Glutamatergic neuron (in vitro differentiated cells): Measurements from ENCODE around the gene C16orf86. TPM values are rescaled to one million over a fixed set of nuclear protein-coding genes. Genes with fewer than 3 reads are reported as not detected.

Experiments used
- DNase-seq: peaks from one replicate; pipeline ENCODE4 v3.0.0; 2022
- H3K27ac Mint-ChIP-seq: one replicate; pipeline ENCODE4 v1.8.0; 2020; ENCODE audit warnings: mild to moderate bottlenecking, mixed read lengths, inconsistent platforms; ENCODE audit not compliant: unreplicated experiment
- H3K27me3 Mint-ChIP-seq: one replicate; pipeline ENCODE4 v1.8.0; 2020; ENCODE audit warnings: mild to moderate bottlenecking, moderate library complexity, mixed read lengths, inconsistent platforms; ENCODE audit not compliant: unreplicated experiment
- H3K36me3 Mint-ChIP-seq: one replicate; pipeline ENCODE4 v1.8.0; 2020; ENCODE audit warnings: mild to moderate bottlenecking, mixed read lengths, inconsistent platforms; ENCODE audit not compliant: unreplicated experiment
- H3K4me1 Mint-ChIP-seq: one replicate; pipeline ENCODE4 v1.8.0; 2020; ENCODE audit warnings: mild to moderate bottlenecking, low read depth, mixed read lengths, inconsistent platforms; ENCODE audit not compliant: unreplicated experiment
- H3K4me3 Mint-ChIP-seq: one replicate; pipeline ENCODE4 v1.8.0; 2020; ENCODE audit warnings: mild to moderate bottlenecking, mixed read lengths, inconsistent platforms; ENCODE audit not compliant: unreplicated experiment
- H3K9me3 Mint-ChIP-seq: one replicate; pipeline ENCODE4 v1.8.0; 2020; ENCODE audit warnings: mild to moderate bottlenecking, moderate library complexity, mixed read lengths, inconsistent platforms; ENCODE audit not compliant: unreplicated experiment
- total RNA-seq: library from RNA; stranded (reverse); fragmentation: NEBNext Ultra II Directional; extraction: Animal tissue kit (Norgen Biotek cat#: 25700); gene quantifications from one replicate; pipeline ENCODE4 v1.2.1, GENCODE V29; 2021; ENCODE audit not compliant: unreplicated experiment
- TF ChIP-seq, protein P1 (sequence below): fragments of 200-600 bp; sonication (generic); IDR thresholded peaks from one replicate; pipeline ENCODE4 v1.5.0; 2021; ENCODE audit not compliant: partially characterized antibody, unreplicated experiment

C16orf86 gene
- total RNA-seq, 1 donor from 2014 or later = 3.4 TPM

- Mint-ChIP-seq H3K27ac (no peak overlapping the region), H3K36me3 (peaks cover 10% of the 10 kb centered on the region), H3K4me1 (peaks cover 12% of the 10 kb centered on the region), H3K27me3 (peaks cover 3% of the 10 kb centered on the region), H3K4me3 (no peak overlapping the region), H3K9me3 (no peaks in the 10 kb centered on the region)
- no peak for DNase-seq
- TF ChIP-seq, protein P1, sequence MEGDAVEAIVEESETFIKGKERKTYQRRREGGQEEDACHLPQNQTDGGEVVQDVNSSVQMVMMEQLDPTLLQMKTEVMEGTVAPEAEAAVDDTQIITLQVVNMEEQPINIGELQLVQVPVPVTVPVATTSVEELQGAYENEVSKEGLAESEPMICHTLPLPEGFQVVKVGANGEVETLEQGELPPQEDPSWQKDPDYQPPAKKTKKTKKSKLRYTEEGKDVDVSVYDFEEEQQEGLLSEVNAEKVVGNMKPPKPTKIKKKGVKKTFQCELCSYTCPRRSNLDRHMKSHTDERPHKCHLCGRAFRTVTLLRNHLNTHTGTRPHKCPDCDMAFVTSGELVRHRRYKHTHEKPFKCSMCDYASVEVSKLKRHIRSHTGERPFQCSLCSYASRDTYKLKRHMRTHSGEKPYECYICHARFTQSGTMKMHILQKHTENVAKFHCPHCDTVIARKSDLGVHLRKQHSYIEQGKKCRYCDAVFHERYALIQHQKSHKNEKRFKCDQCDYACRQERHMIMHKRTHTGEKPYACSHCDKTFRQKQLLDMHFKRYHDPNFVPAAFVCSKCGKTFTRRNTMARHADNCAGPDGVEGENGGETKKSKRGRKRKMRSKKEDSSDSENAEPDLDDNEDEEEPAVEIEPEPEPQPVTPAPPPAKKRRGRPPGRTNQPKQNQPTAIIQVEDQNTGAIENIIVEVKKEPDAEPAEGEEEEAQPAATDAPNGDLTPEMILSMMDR = no peak
Measured at GRCh38 chr16:67701420-67701819, 34.8 kb downstream of the C16orf86 start.

GRCh38 chr16:67702130-67702529 is 35.5 kb downstream of the C16orf86 start:
- Mint-ChIP-seq H3K4me3 (no peak overlapping the region), H3K27me3 (no peaks in the 10 kb centered on the region), H3K9me3 (no peaks in the 10 kb centered on the region), H3K4me1 (peaks cover 12% of the 10 kb centered on the region), H3K36me3 (peaks cover 10% of the 10 kb centered on the region), H3K27ac (no peak overlapping the region)
- TF ChIP-seq, protein P1 = no peak
- no peak for DNase-seq

DNA sequence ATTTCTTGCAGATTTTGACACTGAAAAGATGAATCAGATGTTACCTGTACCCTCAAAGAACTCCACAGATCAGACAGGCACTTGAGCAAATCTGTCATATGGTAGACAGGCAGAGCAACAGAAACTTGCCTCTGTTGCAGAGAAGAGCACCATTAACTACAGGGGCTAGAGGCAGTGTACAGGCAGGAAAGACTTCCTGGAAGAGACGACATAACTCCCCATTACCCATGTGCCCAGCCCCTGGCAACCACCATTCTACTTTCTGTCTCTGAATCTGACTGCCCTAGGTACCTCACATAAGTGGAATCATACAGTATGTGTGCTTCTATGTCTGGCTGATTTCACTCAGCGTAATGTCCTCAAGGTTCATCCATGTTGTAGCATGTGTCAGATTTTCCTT is 37.0 kb downstream of the C16orf86 start:
- Mint-ChIP-seq H3K27ac (no peak overlapping the region), H3K27me3 (no peaks in the 10 kb centered on the region), H3K4me1 (peaks cover 12% of the 10 kb centered on the region), H3K9me3 (no peaks in the 10 kb centered on the region), H3K36me3 (peaks cover 3% of the 10 kb centered on the region), H3K4me3 (no peak overlapping the region)
- no peak for DNase-seq
- TF ChIP-seq, protein P1 = no peak

DNA sequence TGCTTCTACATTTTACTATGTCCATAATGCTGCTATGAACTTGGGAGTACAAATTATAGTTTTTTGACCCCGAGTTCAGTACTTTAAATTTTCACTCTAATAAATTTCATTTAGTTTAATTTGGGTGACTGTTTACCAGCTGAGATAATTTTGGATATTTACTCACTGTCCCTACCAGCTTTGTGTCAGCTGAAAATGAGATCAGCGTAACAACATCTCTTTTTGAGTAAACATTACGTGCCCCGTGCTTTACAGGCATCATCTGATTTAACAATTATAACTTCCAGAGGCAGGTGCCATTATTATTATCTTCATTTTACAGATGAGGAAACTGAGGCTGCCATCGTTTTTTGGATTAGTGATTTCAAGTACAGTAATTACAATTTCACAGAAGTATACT is 37.5 kb downstream of the C16orf86 start:
- no peak overlapping the region for H3K27ac Mint-ChIP-seq
- no peaks in the 10 kb centered on the region for H3K9me3 Mint-ChIP-seq
- H3K4me3 Mint-ChIP-seq = no peak overlapping the region
- no peaks in the 10 kb centered on the region for H3K27me3 Mint-ChIP-seq
- no peaks in the 10 kb centered on the region for H3K36me3 Mint-ChIP-seq
- H3K4me1 Mint-ChIP-seq = peaks cover 12% of the 10 kb centered on the region
- TF ChIP-seq, protein P1 = no peak
- DNase-seq = no peak

- no peaks in the 10 kb centered on the region for H3K9me3 Mint-ChIP-seq
- TF ChIP-seq, protein P1 = no peak
- no peaks in the 10 kb centered on the region for H3K27me3 Mint-ChIP-seq
- peaks cover 12% of the 10 kb centered on the region for H3K4me1 Mint-ChIP-seq
- H3K36me3 Mint-ChIP-seq = no peaks in the 10 kb centered on the region
- H3K27ac Mint-ChIP-seq = no peak overlapping the region
- DNase-seq = no peak
- no peak overlapping the region for H3K4me3 Mint-ChIP-seq
Measured at GRCh38 chr16:67707210-67707609, 40.6 kb downstream of the C16orf86 start.
